Endothelial cell of umbilical vein (primary cell): ENCODE data around the gene HTRA3. TPM values are rescaled to one million over a fixed set of nuclear protein-coding genes. Genes with fewer than 3 reads are reported as not detected.

Experiments used
- BruUV-seq: library from RNA; stranded (reverse); fragments of 400-500 nt; replicated peaks from 2 replicates; lab custom pipeline; 2021; lab: Mats Ljungman, UMichigan
- CTCF ChIA-PET: fragments of 300-600, 350-600 bp; sonication (Branson Sonifier 250); formaldehyde crosslinking; loops from one replicate; lab custom pipeline; 2021; ENCODE audit warnings: antibody characterized with exemption, inconsistent platforms; lab: Charles Lee
- POLR2A ChIA-PET: fragments of 300-600, 350-600 bp; sonication (Branson Sonifier 250); formaldehyde crosslinking; loops from one replicate; lab custom pipeline; 2021; ENCODE audit warnings: antibody characterized with exemption, inconsistent platforms; lab: Charles Lee
- DNase-seq: peaks from one replicate; pipeline ENCODE4 v3.0.0-alpha.2; 2011; ENCODE audit warnings: low read depth, low spot score
- FAIRE-seq: peaks from 2 replicates; lab custom pipeline; 2011; peaks lifted over from hg19 to GRCh38; lab: Jason Lieb, UNC
- H2AFZ ChIP-seq: 2 replicates; pipeline ENCODE4 v1.6.0; 2012; ENCODE audit warnings: low read depth, low read length, control low read depth, inconsistent platforms
- H3K27ac ChIP-seq: 2 replicates; pipeline ENCODE4 v1.5.1; 2011; ENCODE audit warnings: low read depth, mild to moderate bottlenecking, control low read depth, low read length, moderate library complexity; ENCODE audit not compliant: insufficient read depth
- H3K27me3 ChIP-seq, 2 experiments: 2 replicates each; pipeline versions ENCODE4 v1.6.0 to v1.6.1; 2011; ENCODE audit warnings: low read length in 2 of 2, mixed read lengths in 1 of 2; ENCODE audit not compliant: control insufficient read depth in 2 of 2, insufficient read depth in 2 of 2
- H3K36me3 ChIP-seq, 2 experiments: 2 replicates in 1 of 2; 3 replicates in 1 of 2; pipeline ENCODE4 v1.5.1; 2011; ENCODE audit warnings: low read length in 2 of 2, mild to moderate bottlenecking in 1 of 2, moderate library complexity in 1 of 2; ENCODE audit not compliant: control insufficient read depth in 2 of 2, insufficient read depth in 2 of 2; ENCODE audit errors: extremely low read depth in 1 of 2
- H3K4me1 ChIP-seq: 3 replicates; pipeline ENCODE4 v1.5.1; 2011; ENCODE audit warnings: mild to moderate bottlenecking, low read length; ENCODE audit not compliant: control insufficient read depth, insufficient read depth; ENCODE audit errors: extremely low read depth
- H3K4me2 ChIP-seq: 2 replicates; pipeline ENCODE4 v1.6.1; 2011; ENCODE audit warnings: low read length, control low read depth, mixed read lengths; ENCODE audit not compliant: insufficient read depth
- H3K4me3 ChIP-seq, 3 experiments: fragments of 200-600 bp in 1 of 3; sonication (generic), shearing (Covaris generic) in 1 of 3; replicated peaks in 1 of 3; 2 replicates each; pipeline ENCODE4 v1.5.1; 2011 to 2016; ENCODE audit warnings: control low read depth in 3 of 3, low read length in 3 of 3, mild to moderate bottlenecking in 2 of 3, inconsistent platforms in 1 of 3, low read depth in 1 of 3, moderate library complexity in 1 of 3; ENCODE audit not compliant: insufficient read depth in 1 of 3
- H3K79me2 ChIP-seq: 2 replicates; pipeline ENCODE4 v1.6.0; 2012; ENCODE audit warnings: low read length, inconsistent platforms; ENCODE audit not compliant: control insufficient read depth, insufficient read depth
- H3K9ac ChIP-seq: replicated peaks from 2 replicates; pipeline ENCODE3; 2011; ENCODE audit warnings: low read length, control low read depth; ENCODE audit not compliant: insufficient read depth; ENCODE audit errors: extremely low read depth
- H3K9me1 ChIP-seq: replicated peaks from 3 replicates; pipeline ENCODE4 v1.6.0; 2011; ENCODE audit warnings: mild to moderate bottlenecking, low read length; ENCODE audit not compliant: control insufficient read depth, insufficient read depth; ENCODE audit errors: extremely low read depth
- H3K9me3 ChIP-seq: replicated peaks from 2 replicates; pipeline ENCODE4 v1.5.1; 2012; ENCODE audit warnings: low read length, inconsistent platforms; ENCODE audit not compliant: control insufficient read depth, insufficient read depth
- H4K20me1 ChIP-seq: replicated peaks from 2 replicates; pipeline ENCODE3; 2011; ENCODE audit warnings: mild to moderate bottlenecking, low read length; ENCODE audit not compliant: control insufficient read depth, insufficient read depth; ENCODE audit errors: extremely low read depth
- EZH2 ChIP-seq: IDR thresholded peaks from 2 replicates; pipeline ENCODE4 v1.6.1; 2012; ENCODE audit warnings: borderline replicate concordance, low read depth, mild to moderate bottlenecking, moderate library complexity, low read length, inconsistent platforms; ENCODE audit not compliant: severe bottlenecking
- FOS ChIP-seq: IDR thresholded peaks from 2 replicates; pipeline ENCODE4 v1.6.1; 2011; ENCODE audit warnings: mild to moderate bottlenecking, low read length, moderate library complexity, borderline replicate concordance; ENCODE audit not compliant: insufficient read depth
- GATA2 ChIP-seq: IDR thresholded peaks from 2 replicates; pipeline ENCODE4 v1.7.0; 2011; ENCODE audit warnings: low read depth, mild to moderate bottlenecking, moderate library complexity, mixed read lengths, low read length; ENCODE audit not compliant: insufficient read length, insufficient read depth
- JUN ChIP-seq: IDR thresholded peaks from 2 replicates; pipeline ENCODE4 v1.6.1; 2011; ENCODE audit warnings: borderline replicate concordance, low read depth; ENCODE audit not compliant: insufficient read length, insufficient read depth
- MYC ChIP-seq: IDR thresholded peaks from one replicate; pipeline ENCODE4 v1.6.1; 2011; ENCODE audit warnings: mild to moderate bottlenecking, low read depth, low read length
- POLR2A ChIP-seq: IDR thresholded peaks from 2 replicates; pipeline ENCODE4 v1.6.1; 2012; ENCODE audit warnings: low read depth, mild to moderate bottlenecking, control low read depth, low read length
- POLR2AphosphoS5 ChIP-seq: IDR thresholded peaks from 2 replicates; pipeline ENCODE4 v1.6.1; 2012; ENCODE audit warnings: low read depth, mild to moderate bottlenecking, control low read depth, low read length, moderate library complexity; ENCODE audit not compliant: insufficient read depth
- dilution Hi-C: fragments of 300-500 bp; cut with MboI; formaldehyde crosslinking; loops from one replicate; pipeline ENCODE4 v1.15.0; 2019; ENCODE audit warnings: low sequenced_read_pairs; ENCODE audit not compliant: extremely low pct_ligation_motif_present
- intact Hi-C: fragments of 100-400 bp; cut with micrococcal nuclease; formaldehyde crosslinking; loops from one replicate; pipeline ENCODE4 v1.10.0; 2022
- polyA plus RNA-seq, 4 experiments: library from polyadenylated mRNA; depleted of rRNA in 3 of 4; stranded (reverse) in 3 of 4; unstranded in 1 of 4; fragments of >200 nt; gene quantifications; 2 replicates each; pipeline versions ENCODE4 v1.2.1 to v1.2.3, GENCODE V29; 2011 to 2012; ENCODE audit warnings: missing spikeins in 1 of 4
- total RNA-seq: library from RNA; stranded (reverse); gene quantifications from 2 replicates; pipeline ENCODE4 v1.2.3, GENCODE V29; 2021
- TF ChIP-seq, protein P1 (sequence below): IDR thresholded peaks from 2 replicates; pipeline ENCODE4 v1.6.1; 2011; ENCODE audit not compliant: insufficient read depth, insufficient read length
- TF ChIP-seq, protein P2 (sequence below), 2 donors: IDR thresholded peaks; 1 replicate in 1 of 2; 2 replicates in 1 of 2; pipeline ENCODE4 v1.5.1; 2011; ENCODE audit warnings: low read length in 2 of 2, mild to moderate bottlenecking in 2 of 2, moderate library complexity in 2 of 2, control low read depth in 1 of 2, inconsistent platforms in 1 of 2, low read depth in 1 of 2; ENCODE audit not compliant: insufficient read depth in 1 of 2; ENCODE audit errors: extremely low read depth in 1 of 2

Gene HTRA3
- total and polyA plus RNA-seq, 2 donors (not counting 3 experiments of a cell fraction or from before 2014, with no cell fraction given): 9.0 to 12.0 TPM

DNA sequence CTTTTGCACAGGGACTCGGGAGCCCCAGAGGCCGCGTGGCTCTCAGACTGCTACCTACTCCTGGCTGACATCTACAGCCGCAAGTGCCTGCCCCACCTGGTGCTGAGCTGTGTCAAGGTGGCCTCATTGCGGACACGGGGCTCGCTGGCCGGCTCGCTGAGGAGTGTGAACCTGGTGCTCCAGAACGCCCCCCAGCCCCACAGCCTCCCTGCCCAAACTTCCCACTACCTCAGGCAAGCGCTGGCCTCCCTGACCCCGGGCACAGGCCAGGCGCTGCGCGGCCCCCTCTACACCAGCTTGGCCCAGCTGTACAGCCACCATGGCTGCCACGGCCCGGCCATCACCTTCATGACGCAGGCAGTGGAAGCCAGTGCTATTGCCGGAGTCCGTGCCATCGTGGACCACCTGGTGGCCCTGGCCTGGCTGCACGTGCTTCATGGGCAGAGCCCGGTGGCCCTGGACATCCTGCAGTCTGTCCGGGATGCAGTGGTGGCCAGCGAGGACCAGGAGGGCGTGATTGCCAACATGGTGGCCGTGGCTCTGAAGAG lies 41.7 kb upstream of the HTRA3 start:
- Histone ChIP-seq H3K36me3 (peaks cover 27 to 77% of the 10 kb centered on the region in 2 experiments), H3K27me3 (no peaks in the 10 kb centered on the region), H3K4me1 (peaks cover 6% of the 10 kb centered on the region), H2AFZ (no peak overlapping the region), H3K4me2 (no peak overlapping the region), H3K9me3 (no peaks in the 10 kb centered on the region), H3K79me2 (peaks cover 6% of the 10 kb centered on the region), H3K9me1 (no peaks in the 10 kb centered on the region), H4K20me1 (no peaks in the 10 kb centered on the region), H3K4me3 (no peak overlapping the region), H3K9ac (no peak overlapping the region), H3K27ac (peak overlapping the region; percentile 9)
- no peak for FAIRE-seq
- intact Hi-C loops: no loop called here
- dilution Hi-C loops: no loop called here
- CTCF ChIA-PET: interaction anchor here (1.2 to 3.2 kb wide), 5 partner anchors 14 to 183 kb away, joined by 4 to 25 read pairs (median 9); no protein-coding TSS in a partner anchor
- TF ChIP-seq, protein P1, sequence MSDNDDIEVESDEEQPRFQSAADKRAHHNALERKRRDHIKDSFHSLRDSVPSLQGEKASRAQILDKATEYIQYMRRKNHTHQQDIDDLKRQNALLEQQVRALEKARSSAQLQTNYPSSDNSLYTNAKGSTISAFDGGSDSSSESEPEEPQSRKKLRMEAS: no peak
- TF ChIP-seq POLR2A (no peak), FOS (no peak), JUN (no peak), MYC (no peak), EZH2 (no peak), GATA2 (no peak), POLR2AphosphoS5 (no peak)
- TF ChIP-seq, protein P2, sequence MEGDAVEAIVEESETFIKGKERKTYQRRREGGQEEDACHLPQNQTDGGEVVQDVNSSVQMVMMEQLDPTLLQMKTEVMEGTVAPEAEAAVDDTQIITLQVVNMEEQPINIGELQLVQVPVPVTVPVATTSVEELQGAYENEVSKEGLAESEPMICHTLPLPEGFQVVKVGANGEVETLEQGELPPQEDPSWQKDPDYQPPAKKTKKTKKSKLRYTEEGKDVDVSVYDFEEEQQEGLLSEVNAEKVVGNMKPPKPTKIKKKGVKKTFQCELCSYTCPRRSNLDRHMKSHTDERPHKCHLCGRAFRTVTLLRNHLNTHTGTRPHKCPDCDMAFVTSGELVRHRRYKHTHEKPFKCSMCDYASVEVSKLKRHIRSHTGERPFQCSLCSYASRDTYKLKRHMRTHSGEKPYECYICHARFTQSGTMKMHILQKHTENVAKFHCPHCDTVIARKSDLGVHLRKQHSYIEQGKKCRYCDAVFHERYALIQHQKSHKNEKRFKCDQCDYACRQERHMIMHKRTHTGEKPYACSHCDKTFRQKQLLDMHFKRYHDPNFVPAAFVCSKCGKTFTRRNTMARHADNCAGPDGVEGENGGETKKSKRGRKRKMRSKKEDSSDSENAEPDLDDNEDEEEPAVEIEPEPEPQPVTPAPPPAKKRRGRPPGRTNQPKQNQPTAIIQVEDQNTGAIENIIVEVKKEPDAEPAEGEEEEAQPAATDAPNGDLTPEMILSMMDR (IDR thresholded peaks at IDR 0.05; ENCODE audit: extremely low read depth in 1 of 2, insufficient read depth in 1 of 2, low read depth in 1 of 2, low read length in 2 of 2): no peak
- POLR2A ChIA-PET: no interaction called here
- no peak for DNase-seq
- BruUV-seq: no TSS peak
